ENCODE measurements around the gene CPNE7.
"Not testable (repeated sequence)": the region's sequence is repeated elsewhere in the genome, so short reads cannot be mapped to it uniquely, and the experiment has no call there.

Gene CPNE7

DNA sequence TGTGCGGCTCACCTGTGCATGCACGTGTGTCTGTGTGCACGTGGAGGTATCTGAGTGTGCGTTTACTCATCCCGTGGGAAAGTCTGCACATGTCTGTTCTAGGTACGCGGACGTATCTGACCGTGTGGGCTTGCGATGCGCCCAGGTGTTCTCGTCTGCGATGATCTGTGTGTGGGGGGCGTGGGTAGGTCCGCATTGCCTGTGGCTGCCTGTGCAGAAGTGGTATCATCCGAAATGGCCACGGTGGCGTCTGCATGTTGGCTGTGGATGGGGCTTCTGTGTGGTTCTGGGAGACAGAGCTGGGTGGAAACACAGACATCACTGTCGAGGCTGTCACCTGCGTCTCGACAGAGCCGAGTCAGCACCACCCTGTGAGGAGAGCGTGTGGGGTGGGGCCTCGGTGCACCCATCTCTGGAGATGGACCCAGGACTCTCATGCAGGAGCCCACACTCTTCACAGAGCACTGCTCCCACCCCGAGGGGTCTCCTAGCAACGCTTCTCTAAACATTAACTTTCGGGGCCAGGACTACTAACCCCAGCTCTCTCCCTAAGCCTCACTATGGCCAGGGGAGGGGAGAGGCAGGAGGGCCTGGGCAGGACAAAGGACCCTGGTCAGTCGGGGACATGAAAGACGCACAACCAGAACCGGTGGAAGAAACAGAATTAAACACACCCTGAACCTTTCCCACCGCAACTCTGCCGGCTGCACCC is 46.3 kb downstream of the CPNE7 start:
- TF ChIP-seq, protein P1, sequence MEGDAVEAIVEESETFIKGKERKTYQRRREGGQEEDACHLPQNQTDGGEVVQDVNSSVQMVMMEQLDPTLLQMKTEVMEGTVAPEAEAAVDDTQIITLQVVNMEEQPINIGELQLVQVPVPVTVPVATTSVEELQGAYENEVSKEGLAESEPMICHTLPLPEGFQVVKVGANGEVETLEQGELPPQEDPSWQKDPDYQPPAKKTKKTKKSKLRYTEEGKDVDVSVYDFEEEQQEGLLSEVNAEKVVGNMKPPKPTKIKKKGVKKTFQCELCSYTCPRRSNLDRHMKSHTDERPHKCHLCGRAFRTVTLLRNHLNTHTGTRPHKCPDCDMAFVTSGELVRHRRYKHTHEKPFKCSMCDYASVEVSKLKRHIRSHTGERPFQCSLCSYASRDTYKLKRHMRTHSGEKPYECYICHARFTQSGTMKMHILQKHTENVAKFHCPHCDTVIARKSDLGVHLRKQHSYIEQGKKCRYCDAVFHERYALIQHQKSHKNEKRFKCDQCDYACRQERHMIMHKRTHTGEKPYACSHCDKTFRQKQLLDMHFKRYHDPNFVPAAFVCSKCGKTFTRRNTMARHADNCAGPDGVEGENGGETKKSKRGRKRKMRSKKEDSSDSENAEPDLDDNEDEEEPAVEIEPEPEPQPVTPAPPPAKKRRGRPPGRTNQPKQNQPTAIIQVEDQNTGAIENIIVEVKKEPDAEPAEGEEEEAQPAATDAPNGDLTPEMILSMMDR (IDR thresholded peaks at IDR 0.05; ENCODE audit: low read depth, low read length, missing control alignments) = no peak
- no peak overlapping the region for H3K4me3 ChIP-seq (ENCODE audit: low read depth, low read length)
- in situ Hi-C loops (cut with HindIII; ENCODE audit: low sequenced_read_pairs) = no loop called here
- DNase-seq (ENCODE audit: low read depth) = no peak

DNA sequence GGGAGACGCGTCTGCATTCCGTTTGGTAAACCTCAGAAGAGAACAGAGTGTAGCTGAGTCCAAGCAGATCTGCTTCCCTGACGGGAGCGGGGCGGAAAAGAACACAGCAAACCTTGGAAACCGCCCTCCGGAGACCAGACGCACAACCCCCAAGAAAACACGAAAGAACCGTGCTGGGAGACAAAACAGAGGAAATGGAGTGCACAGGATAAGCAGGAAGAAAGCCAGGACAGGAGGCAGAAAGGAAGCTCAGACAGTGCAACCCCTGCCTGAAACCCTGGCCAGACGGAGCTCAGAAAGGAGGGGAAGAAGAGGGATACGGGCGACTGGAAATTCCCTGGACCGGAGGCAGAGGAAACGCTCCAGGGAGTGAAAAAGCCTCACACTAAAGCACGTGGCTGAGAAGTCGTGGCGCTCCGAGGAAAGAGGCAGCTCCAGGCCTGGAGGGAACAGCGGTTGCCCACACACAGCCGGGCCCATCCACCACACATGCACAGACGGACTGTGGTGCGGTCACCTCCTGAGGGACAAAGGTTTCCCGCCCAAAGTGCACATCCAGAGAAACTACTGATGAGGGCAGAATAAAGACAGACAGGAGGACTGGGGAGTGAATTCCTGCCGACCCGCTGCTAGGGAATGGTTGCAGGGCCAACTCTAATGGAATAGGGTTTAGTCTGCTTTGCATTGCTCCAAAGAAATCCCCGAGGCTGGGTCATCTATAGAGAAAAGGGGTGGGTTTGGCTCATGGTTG is 48.1 kb downstream of the CPNE7 start:
- TF ChIP-seq, protein P1 (IDR thresholded peaks at IDR 0.05; ENCODE audit: low read depth, low read length, missing control alignments) = no peak
- no peak for DNase-seq (ENCODE audit: low read depth)
- in situ Hi-C loops (cut with HindIII; ENCODE audit: low sequenced_read_pairs) = no loop called here
- H3K4me3 ChIP-seq (ENCODE audit: low read depth, low read length) = no peak overlapping the region

DNA sequence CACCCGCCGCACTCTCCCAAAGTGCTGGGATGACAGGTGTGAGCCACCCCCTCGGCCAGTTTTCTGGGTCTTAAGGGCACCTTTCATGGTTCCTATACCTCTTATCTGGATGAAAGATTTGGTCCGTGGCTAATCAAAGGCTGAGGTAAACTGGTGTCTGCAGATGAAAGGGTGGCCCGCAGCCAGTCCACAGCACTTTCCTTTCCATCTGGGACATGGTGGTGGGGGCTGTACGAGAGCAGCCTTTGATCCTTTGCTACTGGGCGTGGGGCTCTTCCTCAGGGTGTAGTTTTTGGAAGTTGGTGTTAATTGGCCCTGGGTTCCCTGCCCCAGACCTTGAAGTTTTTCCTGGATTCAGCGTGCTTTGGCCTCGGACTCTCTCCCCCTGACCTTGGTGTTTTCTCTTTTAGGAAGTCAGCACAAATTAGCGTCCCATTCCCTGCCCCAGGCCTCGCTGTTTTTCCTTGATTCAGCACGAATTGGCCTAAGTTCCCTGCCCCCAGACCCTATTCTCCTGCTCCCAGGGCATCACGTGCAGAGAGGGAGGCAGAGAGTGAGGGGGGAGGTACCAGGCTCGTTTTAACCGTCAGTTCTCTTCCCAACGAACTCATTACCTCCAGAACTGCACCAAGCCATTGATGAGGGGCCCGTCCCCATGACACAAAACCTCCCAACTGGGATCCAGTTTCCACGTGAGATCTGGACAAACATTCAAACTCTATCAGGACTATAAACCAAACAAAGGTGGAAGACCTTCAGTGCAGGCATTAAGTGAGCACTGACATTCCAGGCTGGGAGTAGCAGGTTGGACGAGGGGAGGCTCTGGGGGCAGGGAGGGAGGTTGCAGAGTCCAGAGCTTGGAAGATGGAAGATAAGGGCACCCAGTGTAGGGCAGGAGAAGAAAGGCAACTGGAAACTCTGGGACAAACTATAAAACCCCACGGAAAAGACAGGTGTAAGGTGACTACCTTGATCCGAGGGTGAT is 49.5 kb downstream of the CPNE7 start:
- TF ChIP-seq, protein P1 (IDR thresholded peaks at IDR 0.05; ENCODE audit: low read depth, low read length, missing control alignments) = no peak
- in situ Hi-C loops (cut with HindIII; ENCODE audit: low sequenced_read_pairs) = no loop called here
- no peak for DNase-seq (ENCODE audit: low read depth)
- H3K4me3 ChIP-seq (ENCODE audit: low read depth, low read length) = no peak overlapping the region

DNA sequence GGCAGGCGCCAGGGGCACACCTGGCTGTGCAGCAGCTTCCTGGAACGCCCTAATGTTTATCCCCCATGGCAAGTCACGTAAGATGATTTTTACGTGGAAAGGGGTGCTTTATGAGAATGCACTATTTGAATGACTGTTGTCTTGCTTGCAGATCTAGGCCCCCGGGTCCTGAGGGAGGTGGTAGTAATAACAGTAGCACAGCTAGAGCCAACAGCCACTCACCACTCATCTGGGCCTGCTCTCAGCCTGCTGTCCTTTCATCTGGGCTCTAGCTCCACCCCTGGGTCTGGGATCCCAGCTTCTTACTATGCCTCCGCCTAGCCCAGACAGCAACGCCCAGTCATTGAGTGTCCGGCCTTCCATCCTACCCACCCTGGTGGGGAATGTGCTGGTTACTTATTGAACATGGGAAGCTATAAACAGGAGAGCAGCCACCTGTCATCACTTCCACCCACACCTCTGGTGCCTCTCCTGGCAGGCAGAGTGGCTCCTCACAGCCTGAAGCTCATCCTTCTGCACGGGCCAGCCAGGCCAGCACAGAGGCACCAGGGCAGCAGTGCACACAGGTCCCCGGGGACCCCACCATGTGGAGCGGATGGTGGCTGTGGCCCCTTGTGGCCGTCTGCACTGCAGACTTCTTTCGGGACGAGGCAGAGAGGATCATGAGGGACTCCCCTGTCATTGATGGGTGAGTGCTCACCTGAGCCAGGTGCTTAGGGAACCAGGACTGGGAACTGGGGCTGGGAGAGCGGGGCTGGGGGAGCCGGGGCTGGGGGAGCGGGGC is 54.5 kb downstream of the CPNE7 start:
- H3K4me3 ChIP-seq (ENCODE audit: low read depth, low read length) = no peak overlapping the region
- DNase-seq (ENCODE audit: low read depth) = no peak
- in situ Hi-C loops (cut with HindIII; ENCODE audit: low sequenced_read_pairs) = no loop called here
- TF ChIP-seq, protein P1 (IDR thresholded peaks at IDR 0.05; ENCODE audit: low read depth, low read length, missing control alignments) = no peak

DNA sequence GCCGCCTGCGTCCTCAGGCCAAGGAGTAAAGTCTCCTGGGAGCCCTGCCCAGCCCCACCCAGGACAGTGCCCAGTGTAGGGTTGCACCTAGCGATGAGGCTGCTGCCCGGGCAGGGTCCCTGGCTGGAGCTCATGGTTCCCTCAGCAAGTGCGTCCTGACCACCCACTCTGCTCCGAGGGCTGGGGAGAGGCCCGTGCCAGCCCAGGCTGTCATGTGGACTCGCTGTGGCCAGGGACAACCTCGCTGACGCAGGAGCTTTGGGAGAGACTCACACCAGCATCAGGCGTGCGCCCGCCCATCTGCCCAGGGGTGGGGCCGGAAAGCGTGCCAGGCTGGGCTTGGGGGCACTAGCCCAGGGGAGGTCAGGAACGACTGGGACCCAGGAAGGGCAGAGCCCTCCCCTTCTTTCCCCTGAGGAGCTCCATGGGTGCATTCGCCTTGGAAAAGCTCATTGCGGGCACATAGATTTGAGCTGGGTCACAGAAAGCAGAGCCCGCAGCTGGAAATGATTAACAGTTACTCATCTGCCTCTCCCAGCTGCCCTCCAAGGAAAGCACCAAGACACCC is 57.6 kb downstream of the CPNE7 start:
- no peak overlapping the region for H3K4me3 ChIP-seq (ENCODE audit: low read depth, low read length)
- no peak for DNase-seq (ENCODE audit: low read depth)
- TF ChIP-seq, protein P1 (IDR thresholded peaks at IDR 0.05; ENCODE audit: low read depth, low read length, missing control alignments) = no peak
- in situ Hi-C loops (cut with HindIII; ENCODE audit: low sequenced_read_pairs) = no loop called here

DNA sequence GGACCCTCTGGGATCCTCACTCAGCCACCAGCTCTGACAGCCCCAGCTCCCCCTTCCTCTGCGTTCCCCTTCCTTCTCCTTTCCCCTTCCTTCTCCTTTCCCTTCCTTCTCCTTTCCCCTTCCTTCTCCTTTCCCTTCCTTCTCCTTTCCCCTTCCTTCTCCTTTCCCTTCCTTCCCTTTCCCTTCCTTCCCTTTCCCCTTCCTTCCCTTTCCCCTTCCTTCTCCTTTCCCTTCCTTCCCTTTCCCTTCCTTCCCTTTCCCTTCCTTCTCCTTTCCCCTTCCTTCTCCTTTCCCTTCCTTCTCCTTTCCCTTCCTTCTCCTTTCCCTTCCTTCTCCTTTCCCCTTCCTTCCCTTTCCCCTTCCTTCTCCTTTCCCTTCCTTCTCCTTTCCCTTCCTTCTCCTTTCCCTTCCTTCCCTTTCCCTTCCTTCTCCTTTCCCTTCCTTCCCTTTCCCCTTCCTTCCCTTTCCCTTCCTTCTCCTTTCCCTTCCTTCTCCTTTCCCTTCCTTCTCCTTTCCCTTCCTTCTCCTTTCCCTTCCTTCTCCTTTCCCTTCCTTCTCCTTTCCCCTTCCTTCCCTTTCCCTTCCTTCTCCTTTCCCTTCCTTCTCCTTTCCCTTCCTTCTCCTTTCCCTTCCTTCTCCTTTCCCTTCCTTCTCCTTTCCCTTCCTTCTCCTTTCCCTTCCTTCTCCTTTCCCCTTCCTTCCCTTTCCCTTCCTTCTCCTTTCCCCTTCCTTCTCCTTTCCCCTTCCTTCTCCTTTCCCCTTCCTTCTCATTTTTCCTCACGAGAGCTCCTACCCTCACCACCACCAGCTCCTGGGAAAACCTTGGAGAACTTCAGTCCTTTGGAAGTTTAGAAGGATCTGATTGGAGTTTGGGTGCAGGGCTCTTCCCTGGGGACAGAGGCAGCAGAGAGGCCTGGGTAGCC is 59.2 kb downstream of the CPNE7 start:
- DNase-seq (ENCODE audit: low read depth); in situ Hi-C loops (cut with HindIII; ENCODE audit: low sequenced_read_pairs); H3K4me3 ChIP-seq (ENCODE audit: low read depth, low read length): not testable (repeated sequence)

All from astrocyte of the cerebellum (primary cell).